Eye (tissue), 1 donor: ENCODE measurements around the gene MACROD2.

Experiments used
- DNase-seq: peaks from one replicate; pipeline ENCODE4 v3.0.0-alpha.2; 2015

The MACROD2 gene

GRCh38 chr20:15812696-15813095, 1817.4 kb downstream of the MACROD2 start:
- DNase-seq, result no peak

GRCh38 chr20:15814360-15814759, 1819.0 kb downstream of the MACROD2 start:
- no peak for DNase-seq

DNA sequence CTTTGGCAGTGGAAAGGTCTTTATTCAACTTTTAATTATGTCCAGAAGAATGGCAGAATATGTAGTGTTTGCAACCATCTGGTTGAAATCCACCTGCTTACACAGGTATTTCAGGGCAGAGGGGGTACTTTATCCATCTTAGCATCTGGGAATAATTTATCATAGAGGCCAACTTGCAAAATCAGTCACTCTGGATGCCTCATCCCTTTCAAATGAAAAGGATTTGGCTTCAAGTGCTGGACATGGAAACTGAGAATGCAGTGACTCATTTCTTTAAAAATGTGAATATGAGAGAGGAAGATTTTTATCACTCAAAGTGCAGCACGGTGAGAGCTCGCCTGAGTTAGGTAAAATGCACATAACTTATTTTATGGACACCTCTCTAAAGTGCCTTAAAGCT, 1819.6 kb downstream of the MACROD2 start:
- DNase-seq, result peak; percentile 4

DNA sequence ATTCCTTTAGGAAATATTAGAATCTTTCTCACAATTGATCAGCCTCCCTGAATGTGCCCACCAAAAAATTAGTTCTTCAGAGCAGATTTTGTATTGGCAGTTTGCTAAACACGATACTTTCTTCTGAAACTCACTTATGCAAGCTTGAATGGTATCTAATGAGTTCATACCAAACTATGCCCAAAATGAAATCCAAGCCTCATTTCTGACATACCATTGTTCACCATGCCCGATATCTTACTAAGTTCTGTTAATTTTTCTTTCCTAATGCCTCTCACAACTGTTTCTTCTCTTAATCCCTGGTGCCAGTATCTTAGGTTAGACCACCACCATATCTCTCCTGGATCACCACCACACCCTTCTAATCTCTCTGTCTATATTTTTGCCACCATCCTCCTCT, 1822.0 kb downstream of the MACROD2 start:
- no peak for DNase-seq

DNA sequence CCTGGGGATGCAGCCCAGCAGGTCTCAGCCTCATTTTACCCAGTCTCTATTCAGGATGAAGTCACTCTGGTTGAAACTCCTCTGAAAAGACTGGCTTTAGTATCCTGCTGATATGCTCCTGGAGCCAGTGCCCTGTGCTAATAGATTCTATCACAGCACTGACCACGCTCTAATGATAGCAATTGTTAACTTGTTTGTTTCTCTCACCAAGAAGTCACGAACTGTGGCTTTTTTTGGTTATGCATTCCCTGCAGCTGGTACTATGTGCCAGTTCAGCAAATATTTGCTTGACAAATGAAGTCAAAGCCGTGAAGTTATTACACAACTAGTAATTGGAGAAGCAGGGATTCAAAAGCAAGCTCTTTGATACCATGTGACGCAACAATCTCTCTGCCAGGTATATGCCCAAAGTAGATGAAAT, 1823.3 kb downstream of the MACROD2 start:
- DNase-seq, result no peak

GRCh38 chr20:15823718-15824117, 1828.4 kb downstream of the MACROD2 start:
- peak; percentile 91 for DNase-seq

- DNase-seq, result no peak
Observed at GRCh38 chr20:15827628-15828027, 1832.3 kb downstream of the MACROD2 start.

GRCh38 chr20:15831201-15831600, 1835.9 kb downstream of the MACROD2 start:
- DNase-seq, result no peak

- no peak for DNase-seq
Observed at GRCh38 chr20:15832512-15832911, 1837.2 kb downstream of the MACROD2 start.

DNA sequence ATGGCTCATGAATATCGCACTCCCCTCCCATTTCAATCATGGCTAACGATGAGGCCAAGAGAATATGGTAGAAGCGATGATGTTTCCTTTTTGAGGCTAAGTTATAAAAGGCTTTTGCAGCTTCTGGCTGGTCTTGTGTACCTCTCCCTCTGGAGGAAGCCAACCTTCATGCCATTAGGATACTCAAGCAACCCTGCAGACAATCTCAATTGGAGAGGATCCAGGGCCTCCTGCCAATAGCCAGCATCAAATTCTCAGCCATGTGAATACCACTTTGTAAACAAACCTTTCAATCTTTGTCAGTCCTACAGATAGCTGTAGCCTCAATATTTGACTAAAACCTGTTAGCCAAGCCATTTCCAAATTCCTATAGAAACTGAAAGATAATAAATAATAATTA, 1839.5 kb downstream of the MACROD2 start:
- no peak for DNase-seq

DNA sequence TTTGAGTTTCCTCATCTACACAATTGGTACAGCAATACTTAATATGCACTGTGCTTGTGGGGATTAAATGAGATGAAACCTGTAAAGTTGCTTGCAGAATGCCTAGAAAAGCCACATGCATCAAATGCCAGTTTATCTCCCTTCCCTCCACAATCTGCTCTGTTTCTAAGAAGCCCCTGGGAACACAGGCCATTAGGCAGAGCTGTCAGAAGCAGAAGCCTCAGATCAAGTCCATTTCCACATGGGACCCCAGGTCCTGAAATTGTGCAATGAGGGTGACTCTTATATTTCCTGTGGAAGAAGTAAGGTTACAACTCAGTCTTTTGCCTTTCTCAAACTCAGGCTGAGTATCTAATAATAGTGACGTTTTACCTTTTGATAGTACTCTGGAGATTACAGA, 1840.5 kb downstream of the MACROD2 start:
- DNase-seq, result peak; percentile 72

- DNase-seq, result peak; percentile 33
Observed at GRCh38 chr20:15836634-15837033, 1841.3 kb downstream of the MACROD2 start.

DNA sequence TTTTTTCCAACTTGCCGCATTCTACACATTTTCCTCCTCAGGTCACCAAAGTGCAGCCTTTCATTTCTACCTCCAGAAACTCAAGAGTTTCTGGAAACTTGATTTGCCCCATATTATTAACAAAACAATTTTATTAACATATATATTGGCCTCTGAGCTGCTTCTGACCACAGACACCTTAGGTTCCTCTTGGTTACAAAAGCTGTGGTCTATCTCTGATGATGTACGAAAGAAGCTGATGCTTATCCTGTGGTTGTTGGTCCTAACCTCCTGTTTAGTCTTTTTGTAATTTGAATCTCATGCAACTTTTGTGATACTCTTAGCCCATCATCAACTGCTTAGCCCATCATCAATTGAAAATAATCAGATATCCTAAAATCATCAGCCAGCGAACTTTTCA, 1842.2 kb downstream of the MACROD2 start:
- DNase-seq, result no peak

- DNase-seq, result no peak
Observed at GRCh38 chr20:15838466-15838865, 1843.2 kb downstream of the MACROD2 start.

DNA sequence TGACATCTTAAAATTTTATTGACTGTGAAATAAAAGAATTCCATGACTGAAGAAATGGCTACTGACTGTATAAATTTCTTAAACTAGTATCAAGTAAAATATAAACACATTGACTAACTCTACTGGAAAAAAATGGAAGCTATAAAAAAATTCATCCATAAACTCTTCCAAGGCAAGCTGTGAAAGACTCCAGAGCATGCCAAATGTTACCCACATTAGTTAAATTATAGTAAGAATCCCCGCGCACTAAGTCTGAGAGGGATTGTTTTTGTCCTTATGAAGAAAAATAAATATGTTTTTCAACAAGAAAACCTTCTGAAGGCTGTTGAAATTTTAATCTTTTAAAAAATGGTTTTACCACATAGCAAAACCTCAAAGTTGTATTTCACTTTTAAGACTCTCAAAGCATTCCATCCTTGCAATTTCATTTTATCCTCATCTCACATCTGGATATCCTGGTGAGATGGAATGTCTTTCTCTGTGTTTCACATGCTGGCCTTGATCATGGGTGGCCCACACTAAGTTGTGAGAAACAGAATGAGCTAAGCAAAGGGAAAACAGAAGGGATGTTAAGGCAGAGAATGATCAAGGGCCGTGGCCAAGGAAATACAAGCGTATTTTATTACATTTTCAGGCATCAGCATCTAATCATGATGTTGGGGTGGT, 1845.5 kb downstream of the MACROD2 start:
- DNase-seq, result no peak

GRCh38 chr20:15842872-15843271, 1847.6 kb downstream of the MACROD2 start:
- DNase-seq, result no peak

DNA sequence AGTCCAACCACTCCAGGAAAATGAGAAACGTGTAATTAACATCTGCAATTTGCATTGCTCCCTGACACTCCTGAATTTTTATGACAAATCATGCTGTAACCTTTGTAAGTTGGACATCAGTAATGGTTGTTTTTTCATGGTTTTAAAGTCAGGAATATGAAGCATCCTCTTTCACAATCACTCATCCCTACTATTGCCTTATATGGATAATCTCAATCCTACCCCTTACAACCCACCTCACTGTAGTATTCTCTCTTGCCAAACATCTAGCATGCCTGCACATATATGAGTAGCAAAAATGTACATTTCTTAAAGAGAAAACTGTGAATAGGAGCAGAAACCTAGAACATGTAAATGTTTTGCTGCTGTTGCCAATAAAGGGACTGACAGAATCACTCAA, 1848.5 kb downstream of the MACROD2 start:
- DNase-seq, result no peak

GRCh38 chr20:15847196-15847784, 1852.0 kb downstream of the MACROD2 start:
- peak; percentile 16 for DNase-seq

- no peak for DNase-seq
Observed at GRCh38 chr20:15848126-15848525, 1852.8 kb downstream of the MACROD2 start.

DNA sequence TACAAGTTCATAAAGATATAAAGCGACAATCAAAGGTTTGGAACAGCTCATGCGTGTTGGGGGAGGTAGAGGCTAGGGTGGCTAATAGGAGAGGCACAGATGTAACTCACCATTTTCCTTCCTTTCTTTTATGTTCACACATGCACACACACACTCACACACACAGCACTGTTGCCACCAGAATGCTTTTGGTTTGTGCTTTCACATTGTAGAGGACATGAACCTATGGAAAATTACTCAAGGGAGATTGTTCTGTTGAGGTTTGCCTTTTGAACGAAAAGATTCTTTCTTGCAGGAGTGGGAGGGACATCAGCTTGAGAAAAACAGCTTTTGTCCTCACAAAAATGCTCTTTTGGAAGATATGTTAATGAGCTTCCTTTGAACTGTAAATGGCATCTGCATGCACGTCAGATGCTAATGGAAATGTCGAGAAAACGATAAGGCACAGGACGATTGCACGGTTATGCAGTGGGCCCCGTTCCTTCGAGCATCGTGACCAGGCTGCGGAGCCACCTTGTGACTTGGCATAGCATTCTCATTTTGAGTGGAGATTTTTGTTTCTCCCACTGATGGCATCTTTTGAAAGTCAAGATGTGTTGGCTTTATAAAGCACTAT, 1853.8 kb downstream of the MACROD2 start:
- DNase-seq, result no peak

DNA sequence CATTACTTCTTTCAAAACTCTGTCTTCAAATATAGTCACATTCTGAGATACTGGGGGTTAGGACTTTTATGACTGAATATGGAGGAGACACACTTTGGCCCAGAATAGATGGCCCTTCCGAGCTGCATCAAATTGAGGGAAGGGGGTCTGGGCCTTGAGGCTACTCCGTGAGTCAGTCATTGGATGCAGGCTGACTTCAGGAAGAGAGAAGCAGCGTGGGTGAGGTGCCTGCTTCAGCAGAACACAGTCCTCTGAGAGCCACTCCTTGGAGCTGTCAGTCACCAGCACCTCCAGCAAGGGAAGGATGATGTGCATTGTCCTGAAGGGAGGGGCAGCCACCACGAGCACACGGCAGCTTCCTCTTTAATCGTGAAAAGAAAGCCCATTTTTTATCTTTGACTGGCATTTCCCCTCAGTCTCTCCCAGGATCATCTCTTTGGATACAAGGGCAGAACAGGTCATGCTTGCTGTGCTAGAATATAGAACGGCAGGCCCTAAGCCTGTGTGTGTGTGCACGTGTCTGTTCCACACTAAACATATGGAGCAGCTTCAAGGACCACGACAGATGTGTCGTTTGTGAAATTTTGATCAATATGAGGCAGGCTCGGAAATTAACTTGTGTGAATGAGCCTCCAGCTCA, 1856.4 kb downstream of the MACROD2 start:
- no peak for DNase-seq

DNA sequence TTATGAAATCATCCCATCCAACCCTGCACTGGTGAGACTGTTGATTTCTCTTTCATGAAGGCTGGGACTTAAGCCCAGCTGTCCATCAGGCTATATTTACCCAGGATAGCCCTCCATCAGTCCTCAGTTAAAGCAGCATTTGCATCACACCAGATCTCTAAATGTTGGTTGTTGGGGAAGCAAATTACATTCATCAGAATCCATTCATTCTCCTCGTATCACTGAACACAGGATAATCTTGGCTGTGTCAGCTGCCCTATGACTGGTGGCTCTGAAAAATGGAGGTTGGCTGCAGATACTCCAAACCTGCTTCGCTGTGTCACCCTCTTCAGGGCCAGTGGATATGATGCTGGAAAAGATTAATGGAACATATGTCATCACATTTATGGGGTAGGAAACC, 1859.6 kb downstream of the MACROD2 start:
- no peak for DNase-seq

DNA sequence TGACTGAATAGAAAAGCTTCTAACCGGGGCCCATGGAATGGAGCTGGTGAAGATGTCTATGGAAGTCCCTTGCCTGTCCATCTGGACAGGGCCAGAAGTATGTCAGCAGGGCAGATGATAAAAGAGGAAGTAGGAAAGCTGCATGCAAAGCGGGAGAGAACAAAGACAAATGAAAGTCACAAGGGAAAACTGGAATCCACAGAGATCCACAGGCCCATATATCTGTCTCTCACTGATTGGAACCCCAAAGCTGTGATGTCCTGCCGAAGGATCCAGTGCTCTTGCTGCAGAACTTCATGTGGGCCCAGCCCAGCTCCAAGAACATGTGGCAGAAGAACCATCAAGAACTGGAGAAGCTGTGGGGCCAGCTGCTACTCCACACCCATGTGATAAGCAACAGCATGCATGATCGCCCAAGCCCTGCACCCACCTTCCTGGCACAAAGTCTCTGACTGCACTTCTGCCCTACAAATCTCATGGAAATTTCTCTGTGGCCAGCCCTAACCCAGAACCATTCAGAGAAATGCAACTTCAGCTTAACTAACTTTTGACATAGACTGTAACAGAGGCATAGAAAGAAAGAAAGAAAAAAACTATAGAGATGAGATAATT, 1862.0 kb downstream of the MACROD2 start:
- no peak for DNase-seq

- DNase-seq, result no peak
Observed at GRCh38 chr20:15859061-15859460, 1863.7 kb downstream of the MACROD2 start.
